Mesenchymal stem cell (in vitro differentiated cells and primary cell): Measurements from ENCODE around the gene EVI5.

Experiments used
- DNase-seq: peaks from one replicate; pipeline ENCODE4 v3.0.0-alpha.2; 2013
- H2AFZ ChIP-seq: one replicate; pipeline ENCODE4 v1.6.1; 2013; ENCODE audit warnings: low read depth, mild to moderate bottlenecking, control low read depth, inconsistent platforms, low read length, moderate library complexity
- H2AK5ac ChIP-seq: 2 replicates; pipeline ENCODE4 v1.6.1; 2013; ENCODE audit warnings: low read length, moderate library complexity, mild to moderate bottlenecking, inconsistent platforms; ENCODE audit not compliant: severe bottlenecking
- H2BK120ac ChIP-seq: one replicate; pipeline ENCODE4 v1.6.1; 2013; ENCODE audit warnings: low read depth, mild to moderate bottlenecking, inconsistent platforms, low read length, moderate library complexity
- H2BK12ac ChIP-seq, 2 experiments: one replicate each; pipeline ENCODE4 v1.6.1; 2013; ENCODE audit warnings: inconsistent platforms in 2 of 2, low read length in 2 of 2, mild to moderate bottlenecking in 2 of 2, moderate library complexity in 2 of 2, control low read depth in 1 of 2
- H2BK15ac ChIP-seq: one replicate; pipeline ENCODE4 v1.6.1; 2013; ENCODE audit warnings: mild to moderate bottlenecking, low read depth, inconsistent platforms; ENCODE audit not compliant: poor library complexity, severe bottlenecking
- H2BK5ac ChIP-seq: 2 replicates; pipeline ENCODE4 v1.6.1; 2013; ENCODE audit warnings: low read depth, mild to moderate bottlenecking, low read length, control low read depth, inconsistent platforms; ENCODE audit not compliant: poor library complexity, severe bottlenecking
- H3K14ac ChIP-seq, 2 experiments: one replicate each; pipeline ENCODE4 v1.6.1; 2013; ENCODE audit warnings: inconsistent platforms in 2 of 2, low read length in 2 of 2, control low read depth in 1 of 2, mild to moderate bottlenecking in 1 of 2, moderate library complexity in 1 of 2
- H3K18ac ChIP-seq, 2 experiments: one replicate each; pipeline ENCODE4 v1.6.1; 2013; ENCODE audit warnings: inconsistent platforms in 2 of 2, low read length in 2 of 2, control low read depth in 1 of 2, low read depth in 1 of 2, mild to moderate bottlenecking in 1 of 2
- H3K23ac ChIP-seq, 2 experiments: one replicate each; pipeline ENCODE4 v1.6.1; 2013; ENCODE audit warnings: inconsistent platforms in 2 of 2, low read length in 2 of 2, mild to moderate bottlenecking in 2 of 2, moderate library complexity in 2 of 2, control low read depth in 1 of 2
- H3K27ac ChIP-seq: 2 replicates; pipeline ENCODE4 v1.5.1; 2013; ENCODE audit warnings: mild to moderate bottlenecking, moderate library complexity, low read length, control low read depth, inconsistent platforms; ENCODE audit not compliant: poor library complexity, severe bottlenecking
- H3K27me3 ChIP-seq, 2 experiments: 2 replicates each; pipeline versions ENCODE4 v1.6.1 to v1.7.0; 2013; ENCODE audit warnings: low read length in 2 of 2, mild to moderate bottlenecking in 2 of 2, moderate library complexity in 2 of 2, control low read depth in 1 of 2, inconsistent platforms in 1 of 2; ENCODE audit not compliant: control insufficient read depth in 1 of 2, insufficient read depth in 1 of 2
- H3K36me3 ChIP-seq, 2 experiments: 2 replicates each; pipeline versions ENCODE4 v1.6.1 to v1.7.0; 2013; ENCODE audit warnings: low read length in 2 of 2, control low read depth in 1 of 2, inconsistent platforms in 1 of 2, low read depth in 1 of 2, mild to moderate bottlenecking in 1 of 2; ENCODE audit not compliant: insufficient read depth in 2 of 2, control insufficient read depth in 1 of 2
- H3K4ac ChIP-seq, 2 experiments: one replicate each; pipeline ENCODE4 v1.6.1; 2013; ENCODE audit warnings: inconsistent platforms in 2 of 2, low read length in 2 of 2, mild to moderate bottlenecking in 2 of 2, moderate library complexity in 2 of 2, control low read depth in 1 of 2, low read depth in 1 of 2
- H3K4me1 ChIP-seq: 2 replicates; pipeline ENCODE4 v1.6.1; 2013; ENCODE audit warnings: low read depth, low read length, control low read depth; ENCODE audit not compliant: control insufficient read depth, insufficient read depth
- H3K4me2 ChIP-seq: 2 replicates; pipeline ENCODE4 v1.6.1; 2013; ENCODE audit warnings: low read length, mild to moderate bottlenecking, inconsistent platforms; ENCODE audit not compliant: poor library complexity, severe bottlenecking
- H3K4me3 ChIP-seq, 2 experiments: 2 replicates each; pipeline versions ENCODE4 v1.5.1 to v1.7.0; 2013; ENCODE audit warnings: low read length in 2 of 2, mild to moderate bottlenecking in 2 of 2, control low read depth in 1 of 2, low read depth in 1 of 2; ENCODE audit not compliant: insufficient read depth in 1 of 2
- H3K79me1 ChIP-seq: replicated peaks from 2 replicates; pipeline ENCODE4 v1.6.1; 2013; ENCODE audit warnings: mild to moderate bottlenecking, control low read depth, low read length, inconsistent platforms; ENCODE audit not compliant: poor library complexity, severe bottlenecking
- H3K9ac ChIP-seq: 2 replicates; pipeline ENCODE4 v1.7.0; 2013; ENCODE audit warnings: mild to moderate bottlenecking, low read length, moderate library complexity
- H3K9me3 ChIP-seq: 2 replicates; pipeline ENCODE4 v1.7.0; 2013; ENCODE audit warnings: mild to moderate bottlenecking, low read length; ENCODE audit not compliant: control insufficient read depth
- H4K8ac ChIP-seq: one replicate; pipeline ENCODE4 v1.6.1; 2013; ENCODE audit warnings: inconsistent platforms, mild to moderate bottlenecking, low read length, moderate library complexity
- H4K91ac ChIP-seq: one replicate; pipeline ENCODE4 v1.6.1; 2013; ENCODE audit warnings: mild to moderate bottlenecking, low read length, inconsistent platforms
- WGBS: methylation state at CpG from one replicate; pipeline ENCODE4 v1.1.7; 2013; ENCODE audit warnings: mixed read lengths; 5-methylcytosine and 5-hydroxymethylcytosine counted together

EVI5 gene

GRCh38 chr1:92470216-92470615, 314.7 kb downstream of the EVI5 start:
- no CpG with 5 or more reads among the region's 1 CpG for WGBS
- no peak overlapping the region for H3K4me3 ChIP-seq
- no peak overlapping the region for H3K9ac ChIP-seq
- H4K91ac ChIP-seq: no peak overlapping the region
- H3K27ac ChIP-seq: no peak overlapping the region
- no peak overlapping the region for H2AFZ ChIP-seq
- H3K4me1 ChIP-seq: no peaks in the 10 kb centered on the region
- no peak overlapping the region for H3K18ac ChIP-seq
- H2BK15ac ChIP-seq: no peak overlapping the region
- H2BK12ac ChIP-seq: no peak overlapping the region
- H3K36me3 ChIP-seq: no peaks in the 10 kb centered on the region
- no peaks in the 10 kb centered on the region for H3K9me3 ChIP-seq
- H3K79me1 ChIP-seq: no peaks in the 10 kb centered on the region
- H2BK120ac ChIP-seq: no peak overlapping the region
- no peak overlapping the region for H3K23ac ChIP-seq
- no peak overlapping the region for H3K4ac ChIP-seq
- H2BK5ac ChIP-seq: no peak overlapping the region
- H2AK5ac ChIP-seq: no peak overlapping the region
- H3K14ac ChIP-seq: no peak overlapping the region
- no peak overlapping the region for H4K8ac ChIP-seq
- H3K27me3 ChIP-seq: peaks cover 21 to 24% of the 10 kb centered on the region in 2 experiments
- DNase-seq: no peak
- no peak overlapping the region for H3K4me2 ChIP-seq

- Histone ChIP-seq H4K91ac (no peak overlapping the region), H3K18ac (no peak overlapping the region), H3K4me1 (no peaks in the 10 kb centered on the region), H2BK12ac (no peak overlapping the region), H2BK5ac (no peak overlapping the region), H4K8ac (no peak overlapping the region), H3K4ac (no peak overlapping the region), H3K14ac (no peak overlapping the region), H2BK120ac (no peak overlapping the region), H3K4me2 (no peak overlapping the region), H3K36me3 (no peaks in the 10 kb centered on the region), H3K23ac (no peak overlapping the region), H2AK5ac (no peak overlapping the region), H3K4me3 (no peak overlapping the region), H3K27me3 (no peaks in the 10 kb centered on the region), H3K27ac (no peak overlapping the region), H2BK15ac (no peak overlapping the region), H3K9ac (no peak overlapping the region), H3K79me1 (no peaks in the 10 kb centered on the region), H3K9me3 (no peaks in the 10 kb centered on the region), H2AFZ (no peak overlapping the region)
- no peak for DNase-seq
- WGBS: 100% methylated on average over 1 of the region's 1 CpG
Observed at GRCh38 chr1:92466683-92467352, 318.1 kb downstream of the EVI5 start.

GRCh38 chr1:92465256-92465647, 319.7 kb downstream of the EVI5 start:
- Histone ChIP-seq H3K79me1 (no peaks in the 10 kb centered on the region), H3K14ac (no peak overlapping the region), H3K4me3 (no peak overlapping the region), H4K8ac (no peak overlapping the region), H3K9me3 (no peaks in the 10 kb centered on the region), H3K18ac (no peak overlapping the region), H2AFZ (no peak overlapping the region), H3K23ac (no peak overlapping the region), H4K91ac (no peak overlapping the region), H2BK120ac (no peak overlapping the region), H2BK12ac (no peak overlapping the region), H3K36me3 (no peaks in the 10 kb centered on the region), H3K27me3 (no peaks in the 10 kb centered on the region), H3K4me1 (no peaks in the 10 kb centered on the region), H3K9ac (no peak overlapping the region), H3K27ac (no peak overlapping the region), H2BK5ac (no peak overlapping the region), H3K4me2 (no peak overlapping the region), H2BK15ac (no peak overlapping the region), H3K4ac (no peak overlapping the region), H2AK5ac (no peak overlapping the region)
- WGBS: 100% methylated on average over 1 of the region's 1 CpG
- DNase-seq: no peak

- no peaks in the 10 kb centered on the region for H3K36me3 ChIP-seq
- WGBS: 89% methylated on average over 4 of the region's 4 CpGs
- no peak overlapping the region for H2AFZ ChIP-seq
- no peak overlapping the region for H2BK12ac ChIP-seq
- H3K27ac ChIP-seq: no peak overlapping the region
- no peak overlapping the region for H4K91ac ChIP-seq
- H3K4me2 ChIP-seq: no peak overlapping the region
- no peak overlapping the region for H2BK120ac ChIP-seq
- no peaks in the 10 kb centered on the region for H3K9me3 ChIP-seq
- no peak for DNase-seq
- H3K79me1 ChIP-seq: no peaks in the 10 kb centered on the region
- H3K4me3 ChIP-seq: no peak overlapping the region
- H3K4ac ChIP-seq: no peak overlapping the region
- H3K4me1 ChIP-seq: no peaks in the 10 kb centered on the region
- H3K18ac ChIP-seq: no peak overlapping the region
- no peak overlapping the region for H3K23ac ChIP-seq
- H2BK15ac ChIP-seq: no peak overlapping the region
- no peak overlapping the region for H3K9ac ChIP-seq
- H2AK5ac ChIP-seq: no peak overlapping the region
- no peak overlapping the region for H3K14ac ChIP-seq
- no peaks in the 10 kb centered on the region for H3K27me3 ChIP-seq
- no peak overlapping the region for H2BK5ac ChIP-seq
- H4K8ac ChIP-seq: no peak overlapping the region
Observed at GRCh38 chr1:92464588-92465255, 320.2 kb downstream of the EVI5 start.
